HG02642 (cell line): Measurements from ENCODE around the gene STMN1.
A peak's percentile ranks its signal among the peaks of the same experiment; 100 is the strongest.
"Not testable (repeated sequence)": the region's sequence is repeated elsewhere in the genome, so short reads cannot be mapped to it uniquely, and the experiment has no call there.

Source experiments
- ATAC-seq: cut with Tn5 transposase; IDR thresholded peaks from one replicate; pipeline ENCODE4 v1.9.1; 2021; ENCODE audit warnings: mild to moderate bottlenecking; ENCODE audit not compliant: unreplicated experiment, poor library complexity

The STMN1 gene

DNA sequence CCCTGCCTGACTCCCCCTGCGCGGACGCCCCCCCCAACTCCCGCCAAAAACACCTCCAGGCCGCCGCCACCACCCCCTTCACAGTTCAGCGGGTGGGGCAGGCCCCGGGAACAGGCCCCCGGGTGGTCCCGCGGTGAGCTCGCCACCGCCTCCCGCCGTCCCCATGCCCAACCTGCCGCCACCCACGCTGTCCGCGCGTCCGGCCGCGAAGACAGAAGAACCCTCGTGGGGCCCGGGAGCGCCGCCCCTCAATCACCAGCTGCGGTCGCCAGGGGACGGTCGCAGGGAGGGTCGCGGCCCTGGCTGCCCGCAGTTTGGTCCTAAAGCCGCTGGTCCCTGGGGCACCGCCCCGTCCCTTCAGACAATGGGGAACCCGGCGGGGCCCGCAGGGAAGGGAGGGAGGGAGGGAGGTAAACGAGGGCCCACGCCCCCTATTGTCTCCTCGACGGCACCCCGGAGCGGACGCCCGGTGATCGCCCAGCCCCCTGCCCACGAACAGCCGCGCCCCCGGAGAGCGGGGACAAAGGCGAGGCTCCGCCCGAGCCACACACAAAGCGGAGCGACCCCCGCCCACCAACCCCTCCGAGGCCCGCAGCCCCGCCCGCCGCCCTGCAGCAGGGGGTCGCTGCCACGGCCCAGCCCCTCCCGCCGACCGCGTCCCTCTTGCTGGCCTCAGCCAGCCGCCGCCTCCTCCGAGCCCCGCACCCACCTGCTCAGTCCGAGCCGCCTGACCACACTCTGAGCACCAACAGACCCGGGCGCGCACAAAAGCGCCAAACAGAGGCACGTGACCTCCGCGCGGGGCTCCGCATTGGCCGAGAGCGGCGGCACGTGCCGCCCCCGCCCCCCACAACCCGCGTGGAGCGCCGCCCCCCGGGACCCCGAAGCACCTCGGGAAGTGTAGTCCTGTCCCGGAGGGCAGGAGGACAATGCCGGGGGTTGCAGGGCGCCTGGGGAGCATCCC is at the start of gene STMN1:
STMN1 (minus strand) TSS at position 740 of the 964 bp plus-strand sequence. CDS start 1,743 bp downstream, outside the sequence.
- peak; percentile 75 for ATAC-seq

DNA sequence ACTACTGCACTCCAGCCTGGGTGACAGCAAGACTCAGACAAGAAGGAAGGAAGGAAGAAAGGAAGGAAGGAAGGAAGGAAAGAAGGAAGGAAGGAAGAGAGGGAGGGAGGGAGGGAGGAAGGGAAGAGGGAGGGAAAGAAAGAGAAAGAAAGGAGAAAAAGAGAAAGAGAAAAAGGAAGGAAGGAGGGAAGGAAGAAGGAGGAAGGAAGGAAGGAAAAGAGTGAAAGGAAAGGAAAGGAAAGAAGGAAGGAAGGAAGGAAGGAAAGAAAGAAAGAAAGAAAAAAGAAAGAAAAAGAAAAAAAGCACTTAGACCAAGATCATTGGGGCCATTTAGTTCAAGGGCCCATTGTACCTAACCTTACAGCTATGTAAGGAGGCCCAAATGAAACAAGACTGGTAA is 49.3 kb upstream of the STMN1 start:
- no peak for ATAC-seq

DNA sequence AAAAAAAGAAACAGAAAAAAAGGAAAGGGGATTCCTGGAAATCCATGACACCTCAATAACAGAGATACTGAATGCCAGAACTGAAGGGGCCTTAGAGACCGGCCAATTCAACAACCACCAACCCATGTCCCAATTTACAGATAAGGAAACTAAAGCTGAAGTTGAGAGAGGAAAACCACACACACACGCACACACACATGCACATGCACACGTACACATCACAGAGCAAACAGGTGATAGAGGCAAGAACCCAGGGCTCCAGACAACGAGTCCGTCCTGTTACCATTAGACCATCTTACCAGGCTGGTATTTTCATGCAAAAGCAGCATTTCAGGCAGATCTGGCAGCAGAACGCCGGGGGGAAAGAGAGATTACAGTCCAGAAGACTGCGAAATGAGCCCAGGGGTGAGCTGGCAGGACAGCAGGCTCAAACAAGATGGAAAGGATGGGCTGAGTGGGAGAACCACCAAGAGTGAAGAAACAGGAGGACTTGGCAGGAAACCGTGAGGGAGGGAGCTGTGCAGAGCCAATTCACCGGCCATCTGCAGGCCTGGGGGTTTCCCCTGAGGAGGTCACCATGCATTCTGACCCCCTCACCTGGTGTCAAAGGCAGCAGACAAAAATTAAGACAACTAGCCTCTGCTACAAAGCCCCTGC is 48.2 kb upstream of the STMN1 start:
- no peak for ATAC-seq

DNA sequence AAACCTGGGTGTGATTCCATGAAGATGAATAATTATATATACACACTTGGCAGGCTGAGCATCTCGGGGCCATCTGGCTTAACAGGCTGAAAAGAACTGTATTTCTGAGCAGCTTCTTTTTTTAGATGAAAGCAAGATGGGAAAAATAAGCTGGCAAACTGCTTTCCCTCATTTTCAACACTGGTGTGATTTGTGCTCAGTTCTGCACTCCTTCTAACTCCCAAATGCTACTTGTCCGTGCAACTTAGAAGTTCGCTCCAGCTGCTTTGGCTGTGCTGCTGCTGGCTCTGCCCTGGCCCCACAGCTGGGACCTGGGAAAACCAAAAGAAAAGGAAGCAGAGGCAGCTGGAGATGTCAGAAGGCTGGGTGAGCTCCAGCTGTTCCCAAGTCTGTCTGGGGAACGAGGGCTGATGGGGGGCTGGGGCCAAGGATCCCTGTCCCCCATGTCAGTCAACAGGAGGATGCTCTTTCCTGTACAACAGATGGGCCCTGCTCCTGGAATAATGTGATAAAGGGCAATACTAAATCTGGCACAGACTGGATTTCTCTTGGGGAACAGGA is 46.7 kb upstream of the STMN1 start:
- no peak for ATAC-seq

DNA sequence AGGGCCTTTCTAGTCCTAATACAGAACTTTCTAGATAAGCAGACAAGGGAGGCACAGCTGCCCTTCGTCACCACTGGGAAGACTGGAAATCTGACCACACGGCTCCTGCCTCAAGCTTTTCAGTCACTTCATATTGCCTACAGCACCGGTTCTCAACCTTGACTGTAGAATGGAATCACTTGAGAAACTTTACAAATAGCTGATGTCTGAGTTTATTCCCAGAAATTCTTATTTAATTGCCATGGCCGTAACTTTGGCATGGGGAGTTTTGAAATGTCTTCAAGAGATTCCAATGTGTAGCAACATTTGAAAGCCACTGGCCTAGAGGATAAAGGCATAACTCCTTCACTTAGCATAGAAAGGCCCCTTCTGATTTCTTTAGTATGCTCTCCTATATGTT is 42.4 kb upstream of the STMN1 start:
- no peak for ATAC-seq

DNA sequence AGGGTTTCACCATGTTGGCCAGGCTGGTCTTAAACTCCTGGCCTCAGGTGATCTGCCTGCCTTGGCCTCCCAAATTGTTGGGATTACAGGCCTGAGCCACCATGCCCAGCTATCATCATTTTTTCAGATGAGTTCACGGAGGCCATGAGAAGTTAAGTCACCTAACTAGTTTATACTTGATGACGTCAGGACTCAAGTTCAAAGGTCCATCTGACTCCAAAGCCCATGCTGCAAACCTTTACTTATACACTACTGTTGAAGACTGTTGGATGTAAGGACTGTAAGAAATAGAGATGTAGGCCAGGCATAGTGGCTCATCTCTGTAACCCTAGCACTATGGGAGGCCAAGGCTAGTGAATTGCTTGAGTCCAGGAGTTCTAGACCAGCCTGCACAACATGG is 40.8 kb upstream of the STMN1 start:
- ATAC-seq, result no peak

DNA sequence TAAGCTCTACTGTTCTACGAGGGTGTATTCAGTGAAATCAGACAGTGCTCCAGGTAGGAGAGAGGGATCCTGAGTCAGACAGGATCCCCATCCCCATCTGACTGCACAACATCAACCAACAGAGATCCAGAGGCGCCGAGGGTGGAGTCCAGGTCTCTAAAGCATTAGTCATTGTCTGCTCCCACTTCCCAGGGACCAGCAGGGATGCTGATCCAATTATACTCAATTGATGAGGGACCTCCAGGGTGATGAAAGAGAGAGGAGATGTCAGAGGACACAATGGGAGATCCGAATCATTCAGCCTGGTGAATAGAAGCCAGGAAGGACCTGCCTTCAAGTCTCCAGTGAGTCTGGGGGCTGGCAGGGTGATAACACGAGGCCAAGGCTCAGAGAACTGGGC is 39.5 kb upstream of the STMN1 start:
- ATAC-seq, result no peak

DNA sequence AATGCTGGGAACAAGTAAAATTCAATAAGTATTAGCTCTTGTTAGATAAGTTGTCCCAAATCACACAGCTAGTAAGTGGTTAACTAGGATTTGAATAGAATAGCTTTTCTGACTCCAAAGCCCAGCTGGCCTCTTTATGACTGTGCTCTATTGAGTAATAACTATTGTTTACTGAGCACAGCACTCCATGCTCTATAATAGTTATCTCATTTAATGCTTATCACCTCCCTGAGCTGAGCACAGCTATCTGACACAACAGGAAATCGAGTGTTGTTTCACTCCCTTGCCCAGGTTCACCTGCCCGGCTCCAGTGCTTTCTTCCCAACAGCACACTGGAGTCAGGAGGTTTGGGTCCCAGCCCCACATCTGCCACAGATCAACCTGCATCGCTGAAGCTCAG is 38.8 kb upstream of the STMN1 start:
- ATAC-seq, result no peak

DNA sequence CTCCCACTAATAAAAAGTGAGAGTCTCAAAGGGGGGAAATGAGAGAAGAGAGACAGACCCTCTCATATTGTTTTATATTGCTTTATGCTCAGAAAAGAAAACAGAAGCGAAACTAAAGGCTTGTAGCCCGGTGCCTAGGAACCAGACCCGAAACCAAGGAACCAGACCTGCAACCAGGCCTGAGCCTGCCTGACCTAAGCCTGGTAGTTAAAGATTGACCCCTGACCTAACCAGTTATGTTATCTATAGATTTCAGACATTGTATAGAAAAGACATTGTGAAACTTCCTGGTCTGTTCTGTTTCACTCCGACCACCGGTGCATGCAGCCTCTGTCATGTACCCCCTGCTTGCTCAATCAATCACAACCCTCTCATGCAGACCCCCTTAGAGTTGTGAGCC is 37.3 kb upstream of the STMN1 start:
- not testable (repeated sequence) for ATAC-seq

DNA sequence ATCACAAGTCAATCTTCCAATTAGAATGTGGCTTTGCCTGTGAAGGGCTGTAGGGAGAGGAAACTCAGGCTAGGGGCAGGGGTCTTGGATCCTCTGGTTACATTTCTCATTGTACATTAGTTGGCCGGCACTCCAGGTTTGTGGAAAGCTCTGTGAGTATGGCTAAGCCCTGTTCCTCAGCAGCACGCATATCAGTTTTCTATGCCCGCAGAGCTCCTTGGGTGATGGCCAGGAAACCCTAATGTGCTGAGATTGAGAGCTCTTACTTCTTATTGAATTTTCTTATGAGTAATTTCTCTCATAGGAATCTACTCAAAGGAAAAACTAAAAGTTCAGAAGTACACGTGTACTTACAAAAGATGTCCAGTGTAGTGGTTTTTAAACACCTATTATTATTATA is 30.7 kb upstream of the STMN1 start:
- ATAC-seq, result no peak

DNA sequence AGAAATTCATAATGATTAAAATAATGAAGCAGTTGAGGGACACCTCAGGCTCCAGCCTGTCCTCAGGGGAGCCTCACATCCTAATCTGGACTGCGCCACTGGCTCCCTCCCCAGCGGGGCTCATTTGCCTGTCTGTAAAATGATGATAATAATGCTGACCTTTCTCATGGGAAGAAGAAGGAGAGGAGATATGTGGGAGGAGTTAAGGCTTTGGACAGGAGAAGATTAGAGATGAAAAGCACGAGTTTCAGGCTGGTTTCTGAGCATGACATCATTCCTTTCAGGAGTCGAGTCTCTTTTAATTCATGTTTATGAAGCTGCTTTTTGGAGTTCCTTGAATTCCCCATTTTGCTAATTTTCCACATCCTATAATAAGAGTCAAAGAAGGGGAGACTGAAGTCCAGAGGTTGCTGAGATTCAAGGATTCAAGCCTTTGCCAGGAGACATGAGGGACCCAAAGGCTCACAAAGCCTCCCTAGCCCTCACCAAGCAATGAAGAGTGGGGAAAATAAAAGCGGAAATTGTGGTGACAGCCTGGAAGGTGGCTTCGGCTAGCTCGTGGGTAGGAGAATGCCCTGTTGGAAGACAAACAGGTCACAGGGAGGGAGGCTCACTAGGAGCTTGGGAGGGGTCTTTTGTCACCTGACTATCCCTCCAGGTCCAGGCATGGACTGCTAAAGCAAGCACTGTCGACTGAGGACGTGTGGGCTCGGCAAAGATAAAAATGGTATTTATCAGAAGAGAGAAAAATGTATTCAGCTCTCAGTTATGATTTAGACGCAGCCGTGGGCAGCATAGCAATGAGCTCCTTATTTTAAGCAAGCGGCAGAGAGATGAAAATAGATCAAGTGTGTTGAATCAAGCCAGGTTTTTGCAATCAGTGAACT is 27.5 kb upstream of the STMN1 start:
- no peak for ATAC-seq

DNA sequence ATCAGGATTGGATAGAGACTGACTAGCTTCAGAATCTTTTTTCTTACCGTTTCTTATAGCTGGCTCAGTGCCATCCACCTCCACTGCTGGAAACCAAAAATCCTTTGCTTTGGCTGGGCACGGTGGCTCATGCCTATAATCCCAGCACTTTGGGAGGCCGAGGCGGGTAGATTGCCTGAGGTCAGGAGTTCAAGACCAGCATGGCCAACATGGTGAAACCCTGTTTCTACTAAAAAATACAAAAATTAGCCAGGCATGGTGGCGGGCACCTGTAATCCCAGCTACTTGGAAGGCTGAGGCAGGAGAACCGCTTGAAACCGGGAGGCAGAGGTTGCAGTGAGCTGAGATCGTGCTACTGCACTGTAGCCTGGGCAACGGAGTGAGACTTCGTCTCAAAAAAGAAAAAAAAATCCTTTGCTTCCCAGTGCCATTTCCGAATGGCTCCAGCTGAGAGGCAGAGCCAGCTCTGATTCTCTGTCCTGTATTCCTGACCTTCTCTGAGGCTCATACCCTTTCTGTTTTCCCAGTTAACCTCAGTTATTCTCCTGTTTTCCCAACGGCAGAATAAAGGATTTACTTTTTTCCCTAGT is 26.7 kb upstream of the STMN1 start:
- ATAC-seq, result not testable (repeated sequence)

DNA sequence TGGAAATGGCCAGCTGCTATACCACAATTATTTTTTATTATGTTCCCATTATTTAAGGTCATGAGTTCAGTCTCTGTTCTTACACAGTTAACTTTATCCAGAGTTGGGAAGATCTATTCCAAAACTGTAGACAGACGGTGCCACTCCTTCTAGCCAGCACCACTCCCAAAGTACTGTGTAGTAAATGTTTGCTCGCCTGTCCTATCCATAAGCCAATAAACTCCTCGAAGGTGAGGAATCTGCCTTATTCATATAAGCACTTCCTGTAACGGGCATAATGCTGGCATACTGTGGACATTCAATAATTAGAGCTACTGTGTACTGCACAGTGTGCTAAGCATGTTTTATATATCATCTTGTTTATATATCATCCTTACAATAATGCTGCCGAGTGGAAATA is 26.1 kb upstream of the STMN1 start:
- no peak for ATAC-seq

DNA sequence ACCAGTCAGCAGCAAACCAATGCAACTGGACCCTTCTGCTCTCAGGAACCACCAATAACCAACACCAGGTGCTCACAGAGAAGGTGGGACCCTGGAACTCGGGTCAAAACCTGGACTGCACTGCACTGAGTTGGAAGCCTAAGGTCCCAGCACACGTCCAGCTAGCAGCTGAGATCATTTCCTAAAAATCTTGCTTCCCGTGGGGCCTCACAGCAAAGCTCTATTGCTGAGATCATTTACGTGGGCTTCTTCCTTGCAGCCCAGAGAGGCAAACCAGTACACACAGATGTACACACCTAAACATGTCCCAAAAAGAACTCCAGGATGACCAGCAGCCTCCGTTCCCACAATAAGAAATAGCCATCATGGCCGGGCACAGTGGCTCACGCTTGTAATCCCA is 22.8 kb upstream of the STMN1 start:
- no peak for ATAC-seq

DNA sequence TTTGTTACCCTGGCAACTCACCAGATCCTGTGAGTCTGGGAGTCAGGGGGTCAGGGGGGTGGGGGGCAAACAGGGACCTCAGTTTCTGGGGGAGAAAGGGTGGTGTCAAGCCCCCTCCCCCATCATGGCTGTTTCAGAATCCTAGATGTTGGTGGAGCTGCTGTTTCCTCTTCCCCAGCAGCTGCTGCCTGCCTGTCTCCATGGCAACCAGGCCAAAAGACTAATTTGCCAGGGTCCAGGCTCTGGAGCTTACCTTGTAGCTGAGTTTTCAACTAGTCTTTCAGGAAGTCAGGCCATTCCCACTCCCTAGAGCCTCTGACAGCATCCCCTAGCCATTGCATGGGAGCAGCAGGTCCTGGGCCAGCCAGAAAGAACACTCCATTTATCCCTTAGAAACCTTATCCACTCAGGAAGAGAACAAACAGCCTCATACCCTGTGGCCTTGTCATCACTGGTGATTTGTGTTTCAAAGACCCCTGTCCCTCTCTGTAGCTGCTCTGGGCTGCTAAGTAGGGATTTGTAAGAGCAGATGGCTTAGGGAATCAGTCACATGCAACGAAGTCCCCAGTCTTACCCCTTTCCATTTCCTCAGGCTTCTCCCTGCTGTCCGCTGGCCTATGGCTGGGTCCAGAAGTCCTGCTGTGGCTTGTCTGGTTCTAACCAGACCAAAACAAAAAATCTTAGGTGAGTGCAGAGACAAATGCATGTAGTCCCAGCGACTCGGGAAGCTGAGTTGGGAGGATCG is 21.5 kb upstream of the STMN1 start:
- no peak for ATAC-seq

DNA sequence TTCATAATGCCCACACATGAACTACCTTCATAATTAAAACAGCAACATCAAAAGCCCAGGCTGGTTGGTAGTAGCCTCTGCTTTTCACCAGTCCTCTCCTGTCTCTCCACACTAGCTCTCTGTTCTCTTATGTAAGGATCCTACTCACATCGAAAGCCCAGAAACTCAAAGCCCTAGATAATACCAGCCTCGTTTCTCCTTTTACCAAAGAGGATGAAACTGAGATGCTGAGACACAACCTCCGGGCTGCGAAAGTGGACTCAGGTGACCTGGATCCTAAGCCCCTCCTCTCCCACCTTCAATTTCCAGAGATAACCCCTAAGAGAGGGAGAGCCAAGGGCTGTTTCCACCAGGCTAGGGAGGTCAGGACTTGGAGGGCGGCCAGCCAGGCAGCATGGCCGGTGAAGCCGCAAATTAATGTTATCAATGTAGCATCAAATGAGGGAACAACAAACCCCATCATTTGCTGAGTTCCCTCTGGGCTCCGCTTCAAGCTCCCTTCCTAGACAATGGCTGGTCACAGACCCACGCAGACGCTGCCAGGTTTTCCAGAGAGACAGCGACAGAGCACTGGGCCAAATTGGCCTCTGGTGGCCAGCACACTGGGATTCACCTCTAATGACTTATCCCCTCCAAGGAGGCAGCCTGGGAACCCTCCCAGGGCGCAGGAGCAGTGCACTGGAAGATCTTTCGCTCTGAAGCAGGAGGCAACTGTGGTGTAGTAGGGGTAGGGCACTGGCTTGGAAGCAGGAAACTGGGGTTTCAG is 20.7 kb upstream of the STMN1 start:
- no peak for ATAC-seq

DNA sequence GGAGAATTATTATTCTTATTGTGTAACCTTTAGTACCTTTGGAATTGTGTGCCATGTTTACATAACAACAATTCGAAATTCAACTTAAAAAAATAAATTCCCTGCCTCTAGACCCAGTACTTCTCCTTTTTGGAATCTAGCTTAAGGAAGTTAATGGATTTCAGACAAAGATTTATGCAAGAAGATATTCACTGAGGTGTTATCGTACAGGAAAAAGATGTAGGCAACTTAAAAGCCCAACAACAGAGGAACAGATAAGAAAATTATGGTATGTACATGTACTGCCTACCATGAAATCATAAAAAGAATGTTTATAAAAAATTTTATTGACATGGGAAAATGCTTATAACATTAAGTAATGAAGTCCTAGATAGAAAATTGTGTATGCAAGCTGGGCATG is 18.2 kb upstream of the STMN1 start:
- no peak for ATAC-seq

DNA sequence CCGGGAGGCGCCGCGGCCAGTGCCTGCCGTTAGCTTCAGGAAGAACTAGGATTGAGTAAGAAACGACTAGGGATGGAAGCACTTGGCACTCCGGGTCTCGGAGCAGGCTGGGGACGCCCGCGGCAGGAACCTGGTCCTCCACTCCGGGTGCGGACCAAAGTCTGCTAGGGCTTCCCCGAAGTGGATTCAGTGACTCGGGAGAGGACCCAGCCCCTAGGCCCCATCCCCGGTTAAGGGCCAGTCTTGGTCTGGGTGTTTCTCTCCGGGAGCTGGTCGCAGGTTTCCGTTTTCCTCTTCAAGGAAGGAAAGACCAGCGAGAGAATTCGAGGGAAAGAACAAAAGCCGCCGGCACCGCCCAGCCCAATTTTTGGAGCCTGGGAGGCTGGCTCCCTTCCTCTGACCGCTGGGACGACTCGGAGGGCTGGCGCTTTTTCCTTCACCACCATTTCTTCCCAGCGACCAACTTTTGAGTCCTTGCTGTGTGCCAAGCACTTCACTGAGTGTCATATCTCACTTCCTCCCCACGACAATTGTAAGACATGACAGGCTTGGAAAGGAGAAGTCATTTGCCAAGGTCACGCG is 16.8 kb upstream of the STMN1 start:
- ATAC-seq, result no peak
